ENCODE data around the gene FGD2.

The FGD2 gene

GRCh38 chr6:36968266-36968977, 37.0 kb upstream of the FGD2 start:
- no peaks in the 10 kb centered on the region for H3K9me3 ChIP-seq (ENCODE audit: low read depth, low read length)
- peaks cover 61% of the 10 kb centered on the region for H3K36me3 ChIP-seq (ENCODE audit: insufficient read depth, low read length)
- no peak overlapping the region for H3K27ac ChIP-seq
- no peak overlapping the region for H3K4me3 ChIP-seq
- no peak overlapping the region for H3K9ac ChIP-seq (ENCODE audit: insufficient read length)
- TF ChIP-seq FOXP2 (optimal IDR thresholded peaks at IDR 0.05; ENCODE audit: control extremely low read depth, extremely low read length, insufficient read depth) (no peak), POLR2AphosphoS5 (IDR thresholded peaks at IDR 0.05; ENCODE audit: borderline replicate concordance, low read depth, low read length) (no peak), EZH2 (IDR thresholded peaks at IDR 0.05) (no peak)
- no peak for DNase-seq (ENCODE audit: low read depth, low spot score)

- Histone ChIP-seq H3K9ac (ENCODE audit: insufficient read length) (no peak overlapping the region), H3K4me3 (no peak overlapping the region), H3K36me3 (ENCODE audit: insufficient read depth, low read length) (peaks cover 69% of the 10 kb centered on the region), H3K27ac (no peak overlapping the region), H3K9me3 (ENCODE audit: low read depth, low read length) (no peaks in the 10 kb centered on the region)
- no peak for DNase-seq (ENCODE audit: low read depth, low spot score)
- no peak for TF ChIP-seq FOXP2 (optimal IDR thresholded peaks at IDR 0.05; ENCODE audit: control extremely low read depth, extremely low read length, insufficient read depth)
- no peak for TF ChIP-seq EZH2 (IDR thresholded peaks at IDR 0.05)
- no peak for TF ChIP-seq POLR2AphosphoS5 (IDR thresholded peaks at IDR 0.05; ENCODE audit: borderline replicate concordance, low read depth, low read length)
Observed at GRCh38 chr6:36969240-36969691, 36.2 kb upstream of the FGD2 start.

- Histone ChIP-seq H3K36me3 (ENCODE audit: insufficient read depth, low read length) (peaks cover 79% of the 10 kb centered on the region), H3K4me3 (no peak overlapping the region), H3K9ac (ENCODE audit: insufficient read length) (no peak overlapping the region), H3K9me3 (ENCODE audit: low read depth, low read length) (no peaks in the 10 kb centered on the region), H3K27ac (no peak overlapping the region)
- TF ChIP-seq POLR2AphosphoS5 (IDR thresholded peaks at IDR 0.05; ENCODE audit: borderline replicate concordance, low read depth, low read length) (no peak), EZH2 (IDR thresholded peaks at IDR 0.05) (no peak), FOXP2 (optimal IDR thresholded peaks at IDR 0.05; ENCODE audit: control extremely low read depth, extremely low read length, insufficient read depth) (no peak)
- no peak for DNase-seq (ENCODE audit: low read depth, low spot score)
Observed at GRCh38 chr6:36969988-36970891, 35.2 kb upstream of the FGD2 start.

- Histone ChIP-seq H3K9ac (ENCODE audit: insufficient read length) (no peak overlapping the region), H3K36me3 (ENCODE audit: insufficient read depth, low read length) (peaks cover 88% of the 10 kb centered on the region), H3K27ac (no peak overlapping the region), H3K4me3 (no peak overlapping the region), H3K9me3 (ENCODE audit: low read depth, low read length) (no peaks in the 10 kb centered on the region)
- no peak for DNase-seq (ENCODE audit: low read depth, low spot score)
- TF ChIP-seq POLR2AphosphoS5 (IDR thresholded peaks at IDR 0.05; ENCODE audit: borderline replicate concordance, low read depth, low read length) (no peak), EZH2 (IDR thresholded peaks at IDR 0.05) (no peak), FOXP2 (optimal IDR thresholded peaks at IDR 0.05; ENCODE audit: control extremely low read depth, extremely low read length, insufficient read depth) (no peak)
Observed at GRCh38 chr6:36970892-36971842, 34.3 kb upstream of the FGD2 start.

DNA sequence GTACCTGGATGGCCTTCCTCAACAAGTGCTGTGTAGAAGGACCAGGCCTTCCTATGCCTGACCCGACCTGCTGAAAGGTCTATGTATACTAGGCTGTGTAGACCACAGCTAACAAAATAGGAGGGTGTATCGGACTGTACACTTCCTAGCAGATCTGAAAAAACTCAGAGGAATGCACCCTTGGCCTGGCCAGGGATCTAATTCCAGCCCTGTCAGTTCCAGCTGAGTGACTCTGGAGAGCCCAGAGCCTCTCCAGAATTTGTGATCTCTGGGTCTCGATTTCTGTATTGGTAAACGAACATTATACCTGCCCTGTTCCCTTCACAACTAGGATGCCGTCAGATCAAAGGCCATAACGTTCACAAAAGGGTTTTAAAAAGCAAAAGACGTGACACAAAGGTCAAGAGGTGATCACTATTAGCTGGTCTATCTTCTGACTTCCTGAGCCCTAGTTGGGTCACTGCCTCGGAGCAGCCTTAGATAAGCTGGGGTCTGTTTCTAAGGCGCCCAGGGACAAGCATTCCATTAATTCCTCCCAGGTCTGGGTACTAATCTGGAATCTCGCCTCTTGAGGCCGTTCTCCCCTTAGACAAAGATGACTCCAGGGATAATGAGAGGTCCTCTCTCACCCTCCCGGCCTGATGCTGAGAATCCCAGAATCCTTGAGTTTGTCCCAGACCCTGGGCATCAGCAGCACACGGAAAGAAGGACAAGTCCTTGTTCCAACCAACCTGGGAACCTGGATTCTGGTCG, 33.4 kb upstream of the FGD2 start:
- TF ChIP-seq POLR2AphosphoS5 (IDR thresholded peaks at IDR 0.05; ENCODE audit: borderline replicate concordance, low read depth, low read length) (no peak), EZH2 (IDR thresholded peaks at IDR 0.05) (no peak), FOXP2 (optimal IDR thresholded peaks at IDR 0.05; ENCODE audit: control extremely low read depth, extremely low read length, insufficient read depth) (no peak)
- Histone ChIP-seq H3K27ac (no peak overlapping the region), H3K4me3 (no peak overlapping the region), H3K9me3 (ENCODE audit: low read depth, low read length) (no peaks in the 10 kb centered on the region), H3K36me3 (ENCODE audit: insufficient read depth, low read length) (peaks cover 96% of the 10 kb centered on the region), H3K9ac (ENCODE audit: insufficient read length) (no peak overlapping the region)
- no peak for DNase-seq (ENCODE audit: low read depth, low spot score)

DNA sequence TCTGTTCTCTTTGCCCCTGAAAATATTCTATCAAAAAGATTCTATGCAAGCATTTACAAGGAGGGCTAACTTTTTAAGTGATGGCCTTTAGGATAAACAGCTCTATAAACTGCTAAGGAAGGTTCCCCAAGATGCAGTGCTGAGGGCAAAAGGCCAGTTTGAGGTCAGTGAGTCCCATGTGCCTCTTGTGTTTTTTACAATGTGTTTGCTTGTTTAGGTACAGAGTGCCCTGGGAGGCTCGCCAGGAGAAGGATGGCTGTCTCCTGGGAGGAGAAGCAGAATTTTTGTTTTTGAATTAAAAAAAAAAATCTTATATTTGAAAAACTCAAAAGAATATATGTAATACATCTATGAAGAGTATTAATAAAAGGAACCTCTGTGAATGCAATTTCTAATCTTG, 32.3 kb upstream of the FGD2 start:
- H3K27ac ChIP-seq: no peak overlapping the region
- no peak overlapping the region for H3K4me3 ChIP-seq
- no peaks in the 10 kb centered on the region for H3K9me3 ChIP-seq (ENCODE audit: low read depth, low read length)
- no peak for DNase-seq (ENCODE audit: low read depth, low spot score)
- TF ChIP-seq FOXP2 (optimal IDR thresholded peaks at IDR 0.05; ENCODE audit: control extremely low read depth, extremely low read length, insufficient read depth) (no peak), EZH2 (IDR thresholded peaks at IDR 0.05) (no peak)
- H3K9ac ChIP-seq (ENCODE audit: insufficient read length): no peak overlapping the region
- peaks cover 97% of the 10 kb centered on the region for H3K36me3 ChIP-seq (ENCODE audit: insufficient read depth, low read length)

- Histone ChIP-seq H3K4me3 (no peak overlapping the region), H3K27ac (no peak overlapping the region), H3K9me3 (ENCODE audit: low read depth, low read length) (no peaks in the 10 kb centered on the region), H3K36me3 (ENCODE audit: insufficient read depth, low read length) (peaks cover 97% of the 10 kb centered on the region), H3K9ac (ENCODE audit: insufficient read length) (no peak overlapping the region)
- no peak for DNase-seq (ENCODE audit: low read depth, low spot score)
- TF ChIP-seq POLR2AphosphoS5 (IDR thresholded peaks at IDR 0.05; ENCODE audit: borderline replicate concordance, low read depth, low read length) (no peak), FOXP2 (optimal IDR thresholded peaks at IDR 0.05; ENCODE audit: control extremely low read depth, extremely low read length, insufficient read depth) (no peak), EZH2 (IDR thresholded peaks at IDR 0.05) (no peak)
Observed at GRCh38 chr6:36973647-36974046, 31.8 kb upstream of the FGD2 start.

All from SK-N-MC (cell line).